HG03565 (cell line): ENCODE measurements around the gene IZUMO4.
"Not testable (repeated sequence)": the region's sequence is repeated elsewhere in the genome, so short reads cannot be mapped to it uniquely, and the experiment has no call there.

ENCODE experiments used
- ATAC-seq: cut with Tn5 transposase; IDR thresholded peaks from one replicate; pipeline ENCODE4 v1.9.1; 2021; ENCODE audit warnings: mild to moderate bottlenecking, moderate library complexity; ENCODE audit not compliant: unreplicated experiment

Gene IZUMO4

DNA sequence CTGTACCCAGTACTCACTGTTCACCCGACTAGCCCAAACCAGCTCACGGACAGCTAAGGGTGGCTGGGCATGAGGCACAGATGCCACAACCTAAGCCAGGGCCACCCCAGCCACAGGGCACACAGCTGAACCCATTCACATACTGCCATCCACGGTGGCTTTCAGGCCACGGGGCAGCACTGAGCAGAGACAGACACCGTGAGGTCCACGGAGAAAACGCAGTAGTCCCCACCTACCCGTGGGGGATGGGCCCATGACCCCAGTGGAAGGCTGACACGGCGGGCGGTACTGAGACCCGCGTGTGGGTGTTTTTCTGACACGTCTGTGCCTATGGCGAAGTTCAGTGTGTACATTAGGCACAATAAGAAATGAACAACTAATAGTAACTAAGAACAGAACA lies 25.5 kb downstream of the IZUMO4 start:
- ATAC-seq = no peak

DNA sequence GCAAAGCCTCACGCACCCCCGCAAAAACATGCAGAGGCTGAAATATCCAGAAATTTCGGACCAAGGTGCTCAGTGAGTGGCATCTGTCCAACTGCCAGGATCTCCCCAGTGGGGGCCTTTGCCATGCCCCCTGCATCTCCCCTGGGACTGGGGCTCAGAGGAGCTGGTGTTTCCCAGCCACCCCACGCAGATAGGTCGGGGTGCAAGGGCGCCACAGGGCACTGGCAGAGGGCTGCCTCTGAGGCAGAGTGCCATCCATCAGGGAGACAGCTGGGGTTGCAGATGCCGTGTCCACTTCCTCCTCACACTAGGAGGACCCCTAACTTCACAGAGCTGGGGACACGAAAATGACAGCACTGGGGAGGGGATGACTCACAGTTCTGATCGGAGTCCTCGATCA lies 26.3 kb downstream of the IZUMO4 start:
- ATAC-seq = no peak

DNA sequence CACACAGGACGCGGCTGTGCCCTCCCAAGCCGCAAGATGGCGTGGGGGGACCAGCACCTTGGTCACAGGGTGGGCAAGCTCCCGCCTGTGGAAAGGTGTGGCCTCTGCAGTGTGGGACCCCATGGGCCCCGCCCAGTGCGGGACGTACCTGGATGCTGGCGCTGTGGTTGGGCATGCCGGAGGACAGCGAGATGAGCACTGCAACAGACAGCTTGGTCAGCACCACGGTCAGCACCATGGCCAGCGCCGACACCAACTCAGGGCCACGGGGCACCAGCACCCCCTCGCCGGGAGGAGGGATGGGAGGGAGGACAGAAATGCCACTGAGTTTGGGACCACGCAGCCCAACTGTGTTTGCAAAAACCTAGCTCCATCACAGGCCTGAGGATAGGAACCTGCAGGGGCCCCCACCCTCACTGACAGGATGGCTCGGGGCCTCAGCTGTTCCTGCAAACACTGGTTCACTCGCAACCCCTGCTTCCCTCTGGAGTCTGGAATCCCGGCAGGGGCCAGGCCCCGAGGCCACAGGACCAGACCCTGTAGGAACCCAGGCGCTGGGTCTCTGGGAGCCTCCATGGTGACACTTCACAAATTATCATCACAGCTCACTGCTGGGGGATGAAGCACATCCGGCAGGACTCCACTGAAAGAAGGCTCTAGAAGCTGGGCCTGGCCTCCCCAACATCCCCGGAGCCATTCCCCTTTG lies 27.1 kb downstream of the IZUMO4 start:
- ATAC-seq = no peak

DNA sequence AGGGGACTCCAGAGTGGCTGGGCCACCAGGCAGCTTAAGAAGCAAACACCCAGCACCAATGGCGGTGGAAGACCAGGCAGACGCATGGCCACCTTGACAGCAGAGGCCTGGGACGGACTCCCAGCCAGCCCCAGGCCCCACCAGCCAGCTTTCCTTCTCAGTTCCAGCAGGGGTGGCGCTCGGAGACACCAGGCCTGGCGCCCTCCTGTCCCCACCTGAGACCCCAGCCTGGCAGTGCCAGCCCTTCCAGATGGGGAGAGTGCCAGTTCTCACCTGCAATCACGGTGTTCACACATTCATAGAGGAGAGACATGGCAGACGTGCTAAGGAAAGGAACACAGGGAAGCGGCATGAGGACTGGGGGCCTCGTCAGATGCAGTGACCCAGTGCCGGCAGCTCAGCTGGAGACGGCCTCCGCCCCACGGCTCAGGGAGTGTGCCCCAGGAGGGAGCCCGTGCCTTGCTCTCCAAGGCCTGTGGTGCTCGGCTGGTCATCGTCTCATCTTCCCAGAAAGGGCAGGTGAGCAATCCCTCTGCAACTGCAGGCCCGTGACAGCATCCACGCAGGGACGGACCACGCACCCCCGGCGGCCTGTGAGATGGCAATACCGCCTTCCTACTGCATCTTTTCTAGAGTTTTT lies 30.3 kb downstream of the IZUMO4 start:
- ATAC-seq = no peak

DNA sequence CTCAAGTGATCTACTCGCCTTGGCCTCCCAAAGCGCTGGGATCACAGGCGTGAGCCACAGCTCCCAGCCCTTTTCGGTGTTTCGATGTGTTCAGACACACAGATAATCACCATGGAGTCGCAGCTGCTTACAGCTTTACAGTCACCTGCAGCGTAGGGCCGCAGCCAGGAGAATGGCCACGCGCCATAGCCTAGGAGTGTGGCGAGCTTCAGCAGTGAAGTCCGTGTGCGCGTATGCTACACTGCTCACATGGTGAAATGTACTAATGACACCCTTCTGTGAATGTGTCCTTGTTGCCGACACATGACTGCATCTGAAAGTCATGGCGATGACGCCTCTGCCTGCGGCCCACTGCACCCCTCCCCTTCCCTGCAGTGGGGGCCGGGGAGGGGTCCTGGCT lies 31.0 kb downstream of the IZUMO4 start:
- no peak for ATAC-seq

DNA sequence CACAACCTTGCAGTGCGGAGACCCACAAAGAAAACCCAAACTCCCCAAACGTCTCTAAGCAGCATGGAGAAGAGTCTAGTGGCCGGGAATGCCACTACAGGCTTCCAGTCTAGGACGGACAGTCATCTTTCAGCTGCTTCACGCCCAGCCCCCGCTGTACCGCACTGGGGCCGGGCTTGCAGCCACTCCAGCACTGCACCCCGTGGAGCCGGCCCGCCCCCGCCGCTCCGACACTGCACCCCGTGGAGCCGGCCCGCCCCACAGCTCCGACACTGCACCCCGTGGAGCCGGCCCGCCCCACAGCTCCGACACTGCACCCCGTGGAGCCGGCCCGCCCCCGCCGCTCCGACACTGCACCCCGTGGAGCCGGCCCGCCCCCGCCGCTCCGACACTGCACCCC lies 31.5 kb downstream of the IZUMO4 start:
- ATAC-seq = not testable (repeated sequence)

DNA sequence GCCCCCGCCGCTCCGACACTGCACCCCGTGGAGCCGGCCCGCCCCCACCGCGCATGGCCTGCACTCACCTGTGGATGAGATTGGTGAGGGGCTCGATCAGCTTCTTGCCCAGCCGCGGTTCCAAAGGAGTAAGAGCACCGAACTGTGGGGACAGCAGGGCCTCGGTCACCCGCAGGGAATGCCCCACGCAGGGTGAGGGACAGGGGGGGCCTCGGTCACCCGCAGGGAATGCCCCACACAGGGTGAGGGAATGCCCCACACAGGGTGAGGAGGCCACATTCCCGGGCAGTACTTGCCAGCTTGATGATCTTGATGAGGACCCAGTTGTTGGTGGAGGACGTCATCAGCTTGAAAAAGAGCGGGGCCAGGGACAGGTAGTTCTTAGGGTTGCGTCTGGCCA lies 32.3 kb downstream of the IZUMO4 start:
- ATAC-seq = no peak

DNA sequence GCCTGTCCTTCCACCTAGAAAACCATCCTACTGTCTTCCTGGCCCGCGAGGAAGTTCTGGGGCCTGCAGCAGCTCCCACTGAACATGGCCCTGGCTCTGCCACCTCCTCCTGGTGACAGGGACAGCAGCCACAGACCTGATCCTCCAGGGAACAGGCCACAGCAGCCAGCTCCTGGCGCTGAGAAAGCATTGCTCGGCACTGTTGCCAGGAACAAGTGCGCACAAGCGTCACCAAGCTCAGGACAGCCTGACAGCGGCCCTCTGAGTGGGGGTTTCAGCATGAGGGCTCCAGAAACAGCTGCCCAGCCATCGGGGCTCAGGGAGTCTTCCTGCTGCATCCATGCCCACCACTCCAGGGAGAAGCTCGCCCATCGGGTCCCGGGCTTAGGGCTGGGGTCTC lies 32.8 kb downstream of the IZUMO4 start:
- ATAC-seq = no peak

DNA sequence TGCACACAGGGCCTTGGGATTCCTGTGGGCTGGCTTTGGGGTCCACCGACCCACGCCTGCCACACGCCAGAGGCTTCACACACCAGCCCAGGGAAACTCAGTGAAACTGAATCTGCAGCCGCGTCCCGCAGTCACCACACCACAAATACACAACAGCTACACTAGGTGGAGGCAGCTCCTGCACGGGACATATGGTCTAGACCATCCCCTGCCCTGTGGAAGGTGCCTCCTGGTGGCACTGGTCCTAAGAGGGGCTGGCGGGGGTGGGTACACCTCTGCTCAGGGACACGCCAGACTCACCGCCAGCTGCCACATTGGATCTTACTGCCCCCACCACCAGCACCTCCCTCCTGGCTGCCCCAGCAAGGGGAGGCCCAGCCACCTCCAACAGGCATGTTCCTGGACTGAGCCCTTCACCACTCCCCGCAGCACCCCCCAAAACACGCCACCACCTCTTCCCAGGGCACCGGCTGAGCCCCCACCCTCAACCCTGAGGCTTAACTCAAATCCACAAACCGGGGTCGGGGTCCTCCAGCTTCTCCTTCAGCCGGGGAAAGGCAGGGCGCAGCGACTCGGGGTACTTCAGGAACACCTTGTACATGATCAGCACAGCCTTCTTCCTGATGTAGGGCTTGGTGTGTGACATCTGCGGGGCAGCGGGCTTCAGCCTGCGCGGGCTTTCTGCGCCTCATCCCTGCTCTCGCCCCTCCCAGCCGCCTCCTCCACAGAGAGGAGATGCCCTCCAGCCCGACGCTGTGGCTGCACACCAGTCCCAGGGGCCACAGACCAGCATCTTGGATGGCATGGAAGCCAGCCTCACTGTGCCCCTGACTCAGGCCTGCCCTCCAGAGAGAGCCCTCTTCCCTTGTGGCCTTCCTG lies 33.4 kb downstream of the IZUMO4 start:
- no peak for ATAC-seq

DNA sequence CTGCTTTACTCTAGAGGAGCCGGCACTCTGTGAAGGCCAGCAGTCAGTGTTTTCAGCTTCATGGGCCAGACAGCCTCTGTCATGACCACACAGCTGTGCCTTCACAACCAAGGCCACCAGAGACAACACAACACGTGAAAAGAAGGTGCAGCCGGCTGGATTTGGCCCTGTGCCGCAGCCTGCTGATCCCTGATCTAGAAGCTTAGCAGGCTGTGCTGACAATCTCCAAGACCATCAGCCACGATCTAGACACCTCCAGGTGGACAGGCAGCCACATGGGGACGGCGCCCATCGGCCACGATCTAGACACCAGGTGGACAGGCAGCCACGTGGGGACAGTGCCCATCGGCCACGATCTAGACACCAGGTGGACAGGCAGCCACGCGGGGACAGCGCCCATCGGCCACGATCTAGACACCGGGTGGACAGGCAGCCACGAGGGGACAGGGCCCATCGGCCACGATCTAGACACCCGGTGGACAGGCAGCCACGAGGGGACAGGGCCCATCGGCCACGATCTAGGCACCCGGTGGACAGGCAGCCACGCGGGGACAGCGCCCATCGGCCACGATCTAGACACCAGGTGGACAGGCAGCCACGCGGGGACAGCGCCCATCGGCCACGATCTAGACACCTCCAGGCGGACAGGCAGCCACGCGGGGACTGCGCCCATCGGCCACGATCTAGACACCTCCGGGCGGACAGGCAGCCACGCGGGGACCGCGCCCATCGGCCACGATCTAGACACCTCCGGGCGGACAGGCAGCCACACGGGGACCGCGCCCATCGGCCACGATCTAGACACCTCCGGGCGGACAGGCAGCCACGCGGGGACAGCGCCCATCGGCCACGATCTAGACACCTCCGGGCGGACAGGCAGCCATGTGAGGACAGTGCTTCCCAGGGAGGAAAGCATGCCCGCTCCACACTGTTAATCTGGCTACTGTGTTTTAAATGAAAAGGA lies 34.6 kb downstream of the IZUMO4 start:
- ATAC-seq = not testable (repeated sequence)

DNA sequence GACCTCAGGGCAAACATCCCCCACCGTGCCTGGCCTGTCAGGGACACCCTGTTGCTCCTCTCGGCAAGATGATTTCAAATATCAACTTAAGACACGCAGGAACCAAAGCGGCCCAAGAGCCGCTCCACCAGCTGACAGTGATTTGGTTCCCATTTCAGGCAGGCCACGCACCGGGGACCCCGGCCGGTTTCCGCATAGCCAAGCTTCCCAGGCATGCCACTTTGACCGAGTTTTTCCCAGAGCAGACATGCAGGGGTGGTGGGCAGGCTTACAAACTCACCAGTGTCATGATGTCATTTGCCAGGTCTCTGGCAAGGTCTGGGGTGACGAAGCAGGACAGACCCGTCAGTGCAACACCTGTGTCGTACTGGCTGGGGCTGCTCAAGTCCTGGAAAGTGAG lies 35.5 kb downstream of the IZUMO4 start:
- no peak for ATAC-seq

DNA sequence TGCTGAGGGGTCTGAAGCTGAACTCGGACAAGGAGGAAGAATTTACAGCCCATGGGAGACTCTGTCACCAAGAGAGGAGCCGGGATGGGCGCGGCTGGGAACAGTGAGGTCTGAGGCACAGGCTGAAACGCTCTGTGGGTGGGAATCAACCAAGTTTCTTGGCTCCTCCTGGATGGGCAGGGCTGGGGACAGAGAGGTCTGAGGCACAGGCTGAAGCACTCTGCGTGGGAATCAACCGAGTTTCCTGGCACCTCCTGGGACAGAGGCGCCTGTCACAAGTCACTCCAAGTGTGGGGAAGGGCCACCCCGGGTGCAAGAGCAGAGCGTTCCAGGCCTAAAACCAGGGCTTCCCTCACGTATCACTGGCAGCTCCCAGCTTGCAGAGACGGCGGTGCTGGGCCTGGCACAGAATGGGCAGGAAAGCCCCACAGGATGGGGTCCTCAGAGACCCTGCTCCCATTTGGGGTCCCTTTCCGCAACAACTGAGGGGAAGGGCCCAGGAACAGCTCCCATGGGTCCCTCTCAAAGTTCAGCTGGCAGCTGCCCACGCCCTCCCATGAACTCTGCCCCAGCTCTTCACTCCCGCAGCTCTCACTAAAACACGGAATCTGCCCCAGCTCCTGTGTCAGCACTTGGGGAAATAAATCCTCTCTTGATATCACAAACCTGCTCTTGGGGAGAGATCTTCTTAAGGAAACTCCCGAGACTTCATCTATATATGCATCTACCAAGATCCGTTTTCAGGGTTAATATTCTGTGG lies 36.2 kb downstream of the IZUMO4 start:
- no peak for ATAC-seq

DNA sequence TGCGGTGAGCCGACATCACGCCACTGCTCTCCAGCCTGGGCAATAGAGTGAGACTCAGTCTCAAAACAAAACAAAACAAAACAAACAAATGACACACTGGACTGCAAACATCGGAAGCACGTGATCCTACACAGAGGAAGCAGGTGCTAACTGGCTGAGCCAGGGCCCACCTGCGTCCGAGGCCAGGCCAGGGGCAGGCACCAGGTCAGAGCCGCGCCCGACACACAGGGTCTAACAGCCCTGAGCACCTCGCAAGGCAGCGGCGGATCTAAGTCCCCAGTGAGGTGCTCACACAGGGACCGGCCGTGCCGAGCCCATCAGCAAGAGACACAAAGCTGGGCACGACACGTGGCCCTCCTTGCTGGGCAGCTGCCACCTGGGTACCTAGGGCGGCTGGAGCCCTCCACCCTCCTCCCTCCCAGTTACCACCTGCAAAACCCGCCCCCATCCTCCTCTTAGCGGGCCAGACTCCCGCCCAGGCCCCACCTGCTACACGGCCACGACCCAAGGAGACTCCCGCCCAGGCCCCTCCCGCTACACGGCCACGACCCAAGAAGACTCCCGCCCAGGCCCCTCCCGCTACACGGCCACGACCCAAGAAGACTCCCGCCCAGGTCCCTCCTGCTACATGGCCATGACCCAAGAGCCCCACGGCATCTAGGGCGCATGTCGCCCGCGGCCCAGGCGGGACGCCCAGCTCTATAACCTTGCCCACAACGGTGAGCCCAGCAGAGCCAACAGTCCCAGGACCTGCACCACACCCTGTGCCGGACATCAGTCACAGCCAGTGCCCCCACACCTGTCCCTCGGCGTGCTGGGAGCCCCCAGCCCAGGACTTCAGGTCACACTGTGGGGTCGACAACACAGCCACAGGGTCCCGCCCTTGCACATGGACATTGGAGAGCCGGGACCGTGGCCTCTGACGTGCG lies 39.0 kb downstream of the IZUMO4 start:
- no peak for ATAC-seq

DNA sequence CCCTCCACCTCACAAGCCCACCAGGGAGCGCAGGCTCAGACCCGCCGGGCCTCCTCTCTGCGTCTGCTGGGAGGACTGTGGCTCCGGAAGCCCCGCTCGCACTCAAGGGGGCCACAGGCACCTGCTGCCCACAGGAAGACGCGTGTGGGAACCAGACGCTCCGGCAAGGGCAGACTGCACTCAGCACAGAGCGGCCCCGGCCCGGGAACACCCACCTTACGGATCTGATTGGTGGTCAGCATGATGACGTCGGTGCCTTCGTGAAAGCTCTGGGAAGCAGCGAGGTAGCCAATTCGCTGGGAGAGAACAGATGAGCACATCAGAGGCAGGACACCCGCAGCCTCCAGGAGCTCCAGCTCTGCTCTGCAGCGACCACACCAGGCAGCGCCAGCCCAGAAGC lies 40.1 kb downstream of the IZUMO4 start:
- no peak for ATAC-seq

DNA sequence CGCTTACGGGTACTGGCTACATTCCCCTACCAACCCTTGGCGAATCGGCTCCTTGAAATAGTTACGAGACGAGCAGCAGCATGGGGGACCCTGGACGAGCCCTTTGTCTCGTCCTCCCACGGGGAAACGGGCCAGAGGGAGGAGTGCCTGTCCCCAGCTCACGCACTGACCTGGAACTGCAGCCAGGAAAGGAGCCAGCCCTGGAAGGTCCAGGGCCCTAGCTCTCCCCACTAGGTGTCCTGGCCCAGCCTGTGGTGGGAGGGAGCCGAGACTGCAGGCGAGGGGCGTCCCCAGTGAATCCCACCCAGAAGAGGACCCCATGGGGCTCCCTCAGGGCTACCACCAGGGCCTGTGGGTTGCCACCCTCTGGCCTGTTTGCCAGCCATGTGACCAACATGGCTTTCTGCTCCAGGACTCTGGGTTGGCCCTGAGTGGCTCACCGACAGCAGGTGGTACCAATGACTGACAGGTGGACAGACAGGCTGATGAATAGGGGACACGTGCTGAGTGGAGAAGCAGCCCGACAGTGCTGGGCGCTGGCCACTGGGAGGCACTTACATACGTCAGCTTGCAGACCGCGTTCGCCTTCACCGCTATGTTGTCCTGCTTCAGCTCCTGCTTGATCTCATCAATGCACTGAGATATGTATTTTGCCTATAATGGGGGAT lies 41.5 kb downstream of the IZUMO4 start:
- no peak for ATAC-seq

DNA sequence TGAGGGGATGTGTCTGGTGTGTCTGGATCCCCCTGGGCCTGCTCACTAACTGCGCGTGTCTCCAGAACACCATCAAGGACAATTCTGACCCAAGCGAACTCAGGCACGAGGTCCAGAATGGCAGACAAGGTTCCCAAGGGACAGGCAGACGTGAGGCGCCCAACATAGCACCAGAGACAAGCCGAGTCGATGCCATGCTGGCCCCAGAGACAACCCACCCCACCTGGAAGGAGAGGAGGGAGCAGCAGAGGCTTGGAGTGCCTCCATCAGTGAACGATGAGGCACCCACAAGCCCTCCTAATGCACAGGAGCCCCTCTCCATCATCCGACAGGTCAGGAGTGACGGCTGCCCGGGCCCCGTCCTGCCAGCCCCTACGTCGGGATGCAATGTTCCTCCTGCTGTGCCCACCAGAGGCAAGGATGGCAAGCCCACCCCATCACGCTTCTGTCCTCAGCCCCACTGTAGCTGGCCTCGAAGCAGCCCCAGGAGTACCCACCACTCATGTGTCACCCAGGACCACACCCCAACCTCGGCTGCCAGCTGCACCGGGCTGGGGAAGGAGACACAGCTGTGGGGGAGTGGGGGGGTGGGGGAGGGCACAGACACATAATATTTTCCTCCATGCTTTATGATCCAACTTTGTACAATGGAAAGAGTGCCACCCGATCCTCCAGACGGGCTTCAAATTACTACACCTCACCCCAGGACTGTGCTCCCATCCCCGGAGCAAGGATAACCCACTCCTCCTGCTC lies 42.8 kb downstream of the IZUMO4 start:
- no peak for ATAC-seq

DNA sequence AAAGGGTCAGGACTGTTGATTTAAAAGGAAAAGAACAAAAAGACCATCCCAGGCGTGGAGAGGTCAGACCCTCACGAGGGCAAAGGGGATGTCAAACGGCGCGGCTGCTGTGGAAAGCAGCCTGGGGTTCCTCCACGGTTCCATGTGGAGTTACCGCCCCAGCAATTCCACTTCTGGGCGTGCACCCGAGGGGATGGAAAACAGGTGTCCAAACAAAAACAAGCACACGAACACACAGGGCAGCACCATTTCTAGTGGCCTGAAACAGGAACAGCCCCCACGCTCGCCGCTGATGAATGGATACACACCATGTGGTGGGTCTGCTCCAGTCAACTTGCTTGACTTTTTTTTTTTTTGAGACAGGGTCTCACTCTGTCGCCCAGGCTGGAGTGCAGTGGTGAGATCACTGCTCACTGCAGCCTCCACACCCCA lies 43.4 kb downstream of the IZUMO4 start:
- no peak for ATAC-seq
